GM19023 (cell line): ENCODE data around the gene WNT7B.

Source experiments
- ATAC-seq: cut with Tn5 transposase; IDR thresholded peaks from one replicate; pipeline ENCODE4 v1.9.1; 2021; ENCODE audit warnings: mild to moderate bottlenecking, moderate library complexity; ENCODE audit not compliant: unreplicated experiment

WNT7B gene

DNA sequence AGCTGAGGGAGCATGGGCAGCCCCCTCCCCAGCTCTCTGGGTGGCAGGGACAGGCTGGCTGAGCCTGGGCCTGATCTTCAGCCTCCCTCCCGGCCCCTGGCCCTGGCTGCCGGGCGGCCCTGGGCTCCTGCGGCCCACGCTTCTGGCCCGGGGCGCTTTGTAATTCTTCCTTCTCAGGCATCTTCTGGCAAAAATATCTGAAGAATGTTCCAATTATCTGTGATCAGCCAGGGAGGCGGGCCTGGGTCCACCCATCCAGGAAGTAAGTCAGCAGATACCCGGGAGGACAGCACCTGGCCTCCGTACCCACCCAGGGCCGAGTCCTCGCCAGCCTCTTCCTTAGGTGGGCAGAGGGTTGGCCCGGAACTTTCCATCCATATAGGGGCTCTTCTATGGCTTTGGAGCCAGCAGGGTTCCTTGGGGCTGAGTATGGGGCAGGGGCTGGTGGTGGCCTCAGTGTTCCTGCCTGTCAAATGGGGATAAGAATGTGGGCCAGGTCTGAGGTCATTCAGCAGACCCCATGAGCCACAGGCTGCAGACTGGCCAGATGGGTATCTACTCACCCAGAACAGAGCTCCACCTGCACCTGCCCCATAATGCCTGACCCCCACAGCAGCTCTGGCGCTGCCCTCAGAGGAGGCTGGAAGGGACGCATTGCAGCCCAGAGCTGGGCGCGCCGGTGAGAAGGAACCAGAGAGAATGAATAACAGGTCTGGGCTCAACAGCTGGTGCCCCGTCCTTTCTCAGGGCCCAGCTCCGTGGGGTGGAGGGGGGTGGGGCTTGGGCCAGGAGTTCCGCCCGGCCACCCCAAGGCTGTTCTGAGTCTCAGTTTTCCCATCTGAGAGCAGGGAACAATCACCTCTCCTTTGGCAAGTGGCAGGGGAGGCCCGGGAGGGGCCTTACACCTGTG lies 16.2 kb downstream of the WNT7B start:
- no peak for ATAC-seq

DNA sequence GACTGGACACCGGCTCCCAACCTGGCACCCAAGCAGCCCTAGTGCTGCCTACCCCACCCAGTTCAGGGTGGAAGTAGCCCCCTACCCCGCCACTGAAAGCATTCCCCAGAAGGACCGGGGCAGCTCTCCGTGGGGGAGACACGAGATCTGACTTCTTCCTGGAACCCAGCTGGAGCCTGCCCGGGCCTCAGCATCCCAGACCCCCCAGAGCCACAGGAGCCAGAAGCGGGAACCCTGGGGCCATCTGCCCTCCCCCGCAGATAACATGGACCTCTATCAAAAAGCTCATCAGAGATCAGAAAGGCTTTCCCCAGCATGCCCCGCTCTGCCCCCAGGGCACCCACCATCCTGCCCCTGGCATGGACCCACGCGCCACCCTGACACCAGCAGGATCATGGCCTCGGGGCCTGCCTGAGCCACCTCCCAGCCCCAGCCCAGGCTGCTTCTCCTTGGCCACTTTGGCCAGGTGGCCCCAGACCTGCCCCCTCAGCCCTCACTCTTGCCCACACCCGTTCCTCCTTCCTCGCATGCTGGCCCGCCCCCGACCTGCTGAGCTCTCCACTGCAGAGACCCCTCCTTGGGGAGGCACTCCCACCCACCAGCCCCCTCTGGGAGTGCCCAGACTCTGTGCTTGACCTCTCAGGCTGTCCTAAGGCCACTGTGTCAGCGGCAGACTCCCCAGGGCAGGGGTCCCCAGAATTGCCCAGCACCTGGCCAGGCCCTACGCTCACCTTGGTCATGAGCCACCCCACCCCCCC lies 17.1 kb downstream of the WNT7B start:
- ATAC-seq = no peak

DNA sequence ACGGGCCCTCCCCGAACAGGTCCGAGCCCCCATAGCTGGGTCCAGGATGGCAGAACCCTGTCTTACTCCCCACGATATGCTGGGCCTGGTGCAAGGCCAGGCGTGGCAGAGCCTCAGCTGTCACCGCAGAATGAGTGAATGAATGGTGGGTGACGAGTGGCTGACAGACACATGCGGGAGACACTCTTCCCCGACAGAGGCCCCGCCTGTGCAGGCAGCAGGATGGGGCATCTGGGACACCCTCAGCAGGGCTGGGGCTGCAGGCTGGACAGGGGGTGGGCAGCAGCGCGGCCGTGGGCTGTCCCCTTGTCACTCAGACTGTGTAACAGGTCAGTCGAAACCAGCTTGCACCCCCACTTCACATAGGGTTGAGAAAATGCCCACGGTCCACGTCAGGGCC lies 18.0 kb downstream of the WNT7B start:
- no peak for ATAC-seq

DNA sequence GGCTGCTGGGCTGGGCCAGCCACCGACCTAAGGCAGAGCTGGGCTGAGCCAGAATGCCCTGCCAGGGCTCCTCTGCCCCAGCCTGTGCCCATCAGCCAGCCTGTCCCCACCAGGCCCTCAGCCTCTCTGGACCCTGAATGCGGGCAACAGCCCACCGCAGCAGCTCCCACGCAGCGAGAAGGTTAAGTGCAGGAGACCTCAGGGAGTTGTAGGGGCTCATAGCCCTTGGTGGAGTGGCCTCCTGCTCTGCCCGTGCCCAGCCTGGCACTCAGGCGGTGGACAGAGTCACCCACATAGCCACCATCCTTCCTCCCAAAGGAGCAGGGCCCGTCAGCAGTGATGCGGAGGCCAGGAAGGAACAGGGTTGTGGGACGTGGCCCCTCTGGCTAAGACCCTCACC lies 19.1 kb downstream of the WNT7B start:
- no peak for ATAC-seq

DNA sequence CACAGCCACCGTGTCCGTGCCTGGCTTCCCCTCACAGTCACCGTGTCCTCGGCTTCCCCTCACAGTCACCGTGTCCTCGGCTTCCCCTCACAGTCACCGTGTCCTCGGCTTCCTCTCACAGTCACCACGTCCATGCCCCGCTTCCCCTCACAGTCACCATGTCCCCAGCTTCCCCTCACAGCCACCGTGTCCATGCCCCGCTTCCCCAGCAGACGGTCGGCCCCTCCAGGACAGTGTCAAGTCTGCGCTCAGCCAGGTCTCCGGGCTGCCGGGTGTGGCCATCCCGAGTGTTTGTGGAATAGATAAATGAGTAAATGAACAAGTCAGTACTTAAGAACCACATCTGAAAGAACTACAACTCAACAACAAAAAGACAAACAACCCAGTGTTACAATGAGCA lies 23.8 kb downstream of the WNT7B start:
- no peak for ATAC-seq

DNA sequence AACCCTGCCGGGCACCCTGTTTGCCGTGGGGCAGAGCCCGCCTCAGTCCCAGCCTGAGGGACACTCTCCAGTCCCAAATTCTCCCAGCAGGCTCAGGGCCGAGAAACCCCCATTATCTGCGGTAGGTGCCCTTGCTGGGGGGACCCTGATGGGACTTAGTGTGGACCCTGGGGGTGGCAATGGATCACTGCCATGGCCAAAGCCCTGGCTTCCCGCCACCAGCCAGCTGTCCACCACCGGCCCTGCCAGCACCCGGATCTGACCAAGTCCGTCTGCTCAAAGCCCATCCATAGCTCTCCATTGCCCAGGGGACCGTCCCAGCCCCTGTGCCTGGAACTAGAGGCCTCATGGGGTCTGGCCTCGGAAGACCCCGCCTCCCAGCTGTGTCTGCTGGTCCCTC lies 24.4 kb downstream of the WNT7B start:
- no peak for ATAC-seq

DNA sequence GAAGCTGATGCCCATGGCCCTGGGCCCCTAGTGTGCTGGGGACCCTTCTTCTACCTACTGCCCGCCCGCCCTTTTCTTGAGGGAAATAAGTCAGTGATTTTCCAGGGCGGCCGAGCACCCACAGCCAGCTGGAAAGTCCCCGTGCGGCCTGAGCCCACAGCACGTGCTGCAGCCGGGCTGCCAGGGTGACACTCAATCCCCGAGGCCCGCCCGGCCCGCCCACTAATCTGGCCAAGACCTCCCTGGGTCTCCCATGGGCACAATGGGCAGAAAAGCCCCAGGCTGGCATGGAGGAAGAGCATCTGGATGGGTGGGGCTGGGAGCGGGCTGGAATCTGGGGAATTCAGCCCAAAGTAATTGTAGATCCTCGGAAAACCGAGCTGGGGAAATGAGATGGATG lies 24.8 kb downstream of the WNT7B start:
- no peak for ATAC-seq

DNA sequence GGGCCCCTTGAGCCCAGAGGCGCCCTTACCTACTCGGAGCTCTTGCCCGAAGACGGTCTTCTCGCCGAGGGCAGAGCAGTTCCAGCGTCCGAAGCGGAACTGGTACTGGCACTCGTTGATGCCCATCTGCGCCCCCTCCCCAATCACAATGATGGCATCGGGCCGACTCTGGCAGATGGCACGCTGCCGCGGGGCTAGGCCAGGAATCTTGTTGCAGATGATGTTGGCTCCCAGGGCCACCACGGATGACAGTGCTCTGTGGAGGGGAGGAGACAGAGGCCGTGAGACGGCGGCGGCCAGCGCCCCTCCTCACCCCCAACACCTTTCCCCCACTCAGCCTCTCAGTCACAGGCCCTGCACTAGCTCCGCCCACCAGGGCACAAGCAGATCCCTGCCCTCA lies 27.1 kb downstream of the WNT7B start:
- no peak for ATAC-seq

DNA sequence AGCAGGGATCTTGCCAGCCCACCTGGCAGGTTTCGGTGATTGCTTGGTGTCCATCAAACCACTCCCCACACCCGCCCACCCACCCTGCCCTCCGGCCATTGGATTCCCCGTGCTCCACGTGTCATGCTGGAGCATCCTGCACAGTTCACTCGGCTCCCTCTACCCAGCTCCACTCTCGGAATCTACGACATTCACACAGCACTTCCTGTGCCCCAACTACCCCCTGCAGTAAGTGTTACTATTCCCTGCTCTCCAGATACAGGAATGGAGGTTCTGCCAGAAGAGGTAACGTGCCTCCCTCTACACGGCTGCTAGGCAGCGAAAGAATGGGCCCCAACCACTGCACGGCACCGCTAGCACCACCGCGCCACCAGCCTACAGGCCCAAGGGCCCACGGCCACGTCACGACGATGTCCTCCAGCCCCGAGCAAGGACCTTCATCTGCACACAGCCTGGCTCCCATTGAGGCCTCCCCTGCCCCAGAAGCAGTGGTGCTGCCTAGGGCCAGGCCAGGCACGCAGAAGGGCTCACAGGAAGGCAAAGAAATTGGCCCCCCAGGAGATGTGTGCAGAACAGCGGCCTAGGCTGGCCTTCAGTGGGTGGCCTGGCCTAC lies 27.6 kb downstream of the WNT7B start:
- ATAC-seq = no peak

DNA sequence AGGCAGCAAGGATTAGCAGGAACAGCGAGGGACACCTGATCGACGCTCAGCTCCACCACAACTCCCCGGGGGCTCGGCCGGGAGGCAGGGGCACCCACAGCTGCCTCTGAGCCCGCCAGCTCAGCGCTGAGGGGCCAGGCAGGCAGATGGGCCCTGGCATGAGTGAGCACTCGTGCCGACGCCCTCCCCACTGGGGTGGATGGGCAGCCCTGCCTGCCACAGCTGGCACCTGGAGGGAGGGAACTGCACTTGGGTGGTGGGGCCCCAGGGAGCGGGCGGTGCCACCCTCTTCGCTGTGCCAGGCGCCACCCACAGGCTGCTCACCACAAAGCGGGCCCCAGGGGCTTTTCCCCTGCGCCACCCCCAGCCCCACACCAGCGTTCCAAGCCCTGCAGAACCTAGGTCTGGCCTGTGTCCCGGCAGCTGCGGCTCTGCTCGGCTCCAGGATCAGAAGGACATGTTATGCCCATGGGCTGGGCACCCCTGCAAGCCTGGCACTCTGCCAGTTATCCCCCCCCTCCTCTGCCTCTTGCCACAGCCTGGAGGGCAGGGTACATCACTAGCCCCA lies 28.8 kb downstream of the WNT7B start:
- no peak for ATAC-seq

DNA sequence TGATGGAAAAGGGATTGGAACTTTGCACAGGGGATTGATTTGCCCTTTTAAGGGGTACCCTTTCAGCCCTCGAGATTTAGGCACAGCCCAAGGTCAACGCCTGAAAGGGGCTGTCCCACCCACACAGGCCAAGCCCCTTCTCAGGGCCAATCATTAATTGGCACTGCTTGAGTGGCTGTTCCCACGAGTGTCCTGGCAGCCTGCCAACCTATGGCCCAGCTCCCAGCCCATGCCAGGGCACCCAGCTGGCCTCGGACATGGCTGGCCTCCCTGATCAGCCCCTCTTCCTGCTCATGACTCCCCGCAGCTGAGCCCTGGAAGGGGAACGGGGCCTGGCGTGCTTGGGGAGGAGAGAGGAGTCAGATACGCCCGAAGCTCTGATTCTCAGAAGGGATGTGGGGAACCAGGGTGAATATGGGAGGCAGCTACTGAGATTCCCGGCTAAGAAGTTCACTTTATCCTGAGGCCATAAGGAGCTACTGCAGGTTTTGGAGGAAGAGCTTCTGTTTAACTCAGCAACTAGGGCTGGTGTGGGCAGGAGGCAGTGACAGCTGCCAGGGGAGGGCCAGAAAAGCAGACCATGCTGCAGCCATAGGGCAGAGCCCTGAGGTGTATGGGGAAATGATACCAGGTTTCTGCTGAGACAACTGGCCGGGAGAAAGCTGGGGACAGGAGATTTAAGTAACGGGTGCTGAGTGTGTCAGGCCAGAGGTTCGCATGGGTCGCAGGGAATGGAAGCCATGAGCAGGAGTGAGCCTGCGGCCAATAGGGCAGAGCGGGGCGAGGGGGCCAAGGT lies 30.0 kb downstream of the WNT7B start:
- no peak for ATAC-seq

DNA sequence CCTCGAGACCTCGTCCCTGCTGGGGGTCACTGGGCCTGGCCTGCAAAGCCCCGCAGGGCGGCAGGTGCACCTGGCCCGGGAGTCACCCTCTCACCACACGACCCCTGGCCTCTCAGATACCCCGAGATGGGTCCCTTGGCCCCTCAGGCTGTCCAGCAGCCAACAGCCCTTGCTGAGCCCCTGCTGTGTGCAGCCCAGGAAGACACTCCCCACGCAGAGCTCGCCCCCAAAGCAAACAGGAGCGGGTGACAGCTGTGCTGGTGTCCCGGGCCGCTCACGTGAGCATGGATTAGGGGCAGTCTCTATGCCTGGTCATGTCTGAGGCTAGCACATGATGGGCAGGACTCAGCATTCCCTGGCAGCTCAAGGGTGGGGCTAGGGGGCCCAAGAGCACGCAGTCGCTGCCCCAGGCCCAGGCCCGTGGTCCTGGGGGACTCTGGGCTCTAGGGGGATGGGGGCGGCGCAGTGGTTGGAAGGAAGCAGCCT lies 31.3 kb downstream of the WNT7B start:
- no peak for ATAC-seq

DNA sequence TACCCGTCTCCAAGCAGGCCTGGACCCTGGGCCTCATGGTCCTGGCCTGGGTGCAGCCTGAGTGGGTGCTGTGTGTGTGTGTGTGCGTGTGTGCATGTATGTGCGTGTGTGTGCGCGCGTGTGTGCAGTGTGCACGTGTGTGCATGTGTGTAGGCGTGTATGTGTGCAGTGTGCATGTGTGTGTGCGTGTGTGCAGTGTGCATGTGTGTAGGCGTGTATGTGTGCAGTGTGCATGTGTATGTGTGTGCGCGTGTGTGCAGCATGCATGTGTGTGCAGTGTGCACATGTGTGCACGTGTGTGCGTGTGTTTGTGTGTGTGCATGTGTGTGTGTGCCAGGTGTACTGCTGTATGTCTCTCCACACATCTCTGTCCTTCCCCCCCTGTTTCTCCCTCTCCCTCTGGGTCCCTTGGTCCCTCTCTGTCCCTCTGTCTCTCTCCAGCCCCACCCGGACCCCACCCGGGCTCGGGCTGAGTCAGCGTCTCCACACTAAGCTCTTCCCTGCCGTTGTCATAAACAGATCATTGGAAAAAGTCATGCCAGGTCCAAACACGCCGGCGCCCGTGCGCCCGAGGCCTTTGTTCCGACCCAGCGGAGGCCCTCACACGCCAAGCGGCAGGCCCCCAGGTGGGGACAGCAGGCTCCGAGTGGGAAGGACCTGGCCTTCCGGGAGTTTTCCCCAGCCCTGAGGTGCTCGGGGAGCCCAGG lies 34.0 kb downstream of the WNT7B start:
- ATAC-seq = no peak

DNA sequence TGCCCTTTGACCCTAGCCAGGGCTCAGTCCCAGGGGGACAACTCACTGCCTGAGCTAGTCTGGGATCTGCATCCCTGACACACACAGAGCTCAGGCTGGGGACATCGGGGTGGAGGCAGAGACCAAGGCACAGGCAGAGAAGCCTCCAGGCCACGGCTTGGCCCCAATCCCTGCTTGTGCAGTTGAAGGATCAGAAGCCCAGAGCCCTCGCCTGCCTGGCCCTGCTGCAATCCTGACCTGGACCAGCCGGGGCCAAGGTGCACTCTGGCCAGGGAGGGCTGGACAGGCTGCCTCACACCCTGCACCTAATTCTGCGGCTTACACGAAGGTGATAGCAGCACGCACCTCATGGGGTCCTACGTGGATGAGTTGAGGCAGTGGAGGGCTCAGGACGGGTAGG lies 34.6 kb downstream of the WNT7B start:
- no peak for ATAC-seq

DNA sequence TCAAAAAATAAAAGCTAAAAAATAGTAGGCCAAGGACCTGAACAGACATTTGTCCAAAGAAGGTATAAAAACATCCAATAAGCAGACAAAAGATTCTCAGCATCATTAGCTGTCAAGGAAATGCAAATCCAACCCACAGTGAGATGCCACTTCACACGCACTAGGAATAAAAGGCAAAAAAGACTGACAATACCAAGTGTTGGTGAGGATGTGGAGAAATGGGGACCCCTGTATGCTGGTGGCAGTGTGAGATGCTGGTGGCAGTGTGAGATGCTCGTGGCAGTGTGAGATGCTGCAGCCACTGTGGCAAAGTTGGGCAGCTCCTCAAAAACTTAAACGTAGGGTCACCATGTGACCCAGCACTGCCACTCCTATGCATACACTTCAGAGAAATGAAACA lies 38.0 kb downstream of the WNT7B start:
- no peak for ATAC-seq

DNA sequence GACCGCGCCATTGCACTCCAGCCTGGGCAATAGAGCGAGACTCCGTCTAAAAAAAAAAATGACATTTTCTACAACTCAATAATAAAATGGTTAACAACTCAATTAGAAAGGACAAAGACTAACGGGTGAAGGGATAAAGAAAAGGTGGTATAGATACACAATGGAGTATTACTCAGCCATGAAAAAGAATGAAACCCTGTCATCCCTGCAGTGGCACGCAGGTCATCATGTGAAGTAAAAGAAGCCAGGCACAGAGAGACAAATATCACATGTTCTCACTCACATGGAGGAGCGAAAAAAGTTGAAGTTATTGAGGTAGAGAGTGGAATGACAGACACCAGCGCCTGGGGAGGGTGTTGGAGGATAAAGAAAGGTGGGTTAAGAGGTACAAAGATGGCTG lies 39.0 kb downstream of the WNT7B start:
- ATAC-seq = no peak

DNA sequence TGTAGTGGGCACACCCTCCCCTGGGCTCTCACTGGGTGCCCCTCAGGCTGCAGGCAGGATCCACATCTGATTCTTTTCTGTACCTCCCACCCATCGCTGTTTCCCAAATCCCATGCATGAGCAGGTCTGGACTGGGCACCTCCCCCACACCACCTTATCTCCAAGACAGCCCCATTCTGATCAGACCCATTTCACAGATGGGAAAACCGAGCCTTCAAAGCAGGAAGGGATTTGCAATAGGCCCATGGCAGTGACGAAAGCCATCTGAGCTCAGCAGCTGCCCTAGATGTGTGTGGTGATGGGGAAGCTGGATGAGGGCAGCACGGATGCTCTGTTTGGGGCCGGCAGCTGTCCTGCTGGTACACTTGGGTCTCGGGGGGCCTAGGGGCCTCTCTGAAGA lies 41.4 kb downstream of the WNT7B start:
- no peak for ATAC-seq

DNA sequence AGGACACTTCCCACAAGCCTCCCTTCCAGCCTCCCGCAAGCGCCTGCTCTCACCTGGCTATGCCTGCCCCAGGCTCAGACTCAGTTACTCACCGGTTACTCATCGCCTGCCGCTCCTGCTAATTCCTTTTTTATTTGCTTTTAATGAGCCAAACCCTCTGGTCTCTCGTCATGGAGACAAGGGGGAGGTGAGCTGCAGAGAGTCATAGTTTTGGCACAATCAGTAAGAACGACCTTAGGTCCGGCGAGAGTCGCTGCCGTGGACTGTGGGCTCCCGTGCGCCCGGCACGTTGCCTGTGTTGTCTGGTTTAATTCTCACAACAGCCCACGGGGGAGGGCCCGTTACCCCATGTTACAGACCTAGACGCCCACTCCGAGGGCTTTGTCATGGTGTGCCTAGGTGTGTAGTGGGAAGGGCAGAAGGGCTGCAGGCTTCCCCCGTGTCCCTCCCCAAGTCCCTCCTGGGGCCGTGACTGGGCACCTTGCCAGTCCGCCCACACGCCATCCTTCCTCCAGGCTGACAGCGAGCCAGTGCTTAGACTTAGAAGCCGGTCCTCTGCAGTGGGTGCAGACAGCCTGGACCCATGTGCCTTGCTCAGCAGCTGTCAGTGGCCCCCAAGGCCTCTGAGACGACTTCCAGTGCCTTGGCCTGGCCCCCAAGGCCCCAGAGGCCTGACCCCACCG lies 42.2 kb downstream of the WNT7B start:
- ATAC-seq = no peak

DNA sequence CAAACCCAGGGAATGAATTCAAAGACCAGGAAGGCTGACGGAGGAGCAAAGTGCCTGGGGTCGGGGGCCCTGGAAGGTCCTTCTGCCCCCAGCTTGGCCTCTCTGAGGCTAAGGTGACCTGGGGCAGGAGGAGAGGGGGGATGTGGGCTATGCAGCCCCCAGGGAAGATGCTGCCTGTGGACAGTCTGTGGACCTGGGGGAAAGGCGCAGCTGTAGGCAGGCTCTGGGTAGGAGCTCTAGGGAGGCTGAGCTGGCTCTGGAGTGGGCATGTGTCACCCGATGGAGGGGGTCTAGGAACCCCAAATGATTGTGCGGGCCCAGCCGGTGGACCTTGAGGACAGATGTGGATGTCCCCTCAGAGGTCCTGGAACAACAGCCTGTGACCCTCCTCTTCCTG lies 42.8 kb downstream of the WNT7B start:
- no peak for ATAC-seq
